Glutamatergic neuron (in vitro differentiated cells): ENCODE results near the gene C3orf49. TPM values are rescaled to one million over a fixed set of nuclear protein-coding genes. Genes with fewer than 3 reads are reported as not detected.

Experiments used
- DNase-seq: peaks from one replicate; pipeline ENCODE4 v3.0.0; 2022
- H3K27ac Mint-ChIP-seq: one replicate; pipeline ENCODE4 v1.8.0; 2020; ENCODE audit warnings: mild to moderate bottlenecking, mixed read lengths, inconsistent platforms; ENCODE audit not compliant: unreplicated experiment
- H3K27me3 Mint-ChIP-seq: one replicate; pipeline ENCODE4 v1.8.0; 2020; ENCODE audit warnings: mild to moderate bottlenecking, moderate library complexity, mixed read lengths, inconsistent platforms; ENCODE audit not compliant: unreplicated experiment
- H3K36me3 Mint-ChIP-seq: one replicate; pipeline ENCODE4 v1.8.0; 2020; ENCODE audit warnings: mild to moderate bottlenecking, mixed read lengths, inconsistent platforms; ENCODE audit not compliant: unreplicated experiment
- H3K4me1 Mint-ChIP-seq: one replicate; pipeline ENCODE4 v1.8.0; 2020; ENCODE audit warnings: mild to moderate bottlenecking, low read depth, mixed read lengths, inconsistent platforms; ENCODE audit not compliant: unreplicated experiment
- H3K4me3 Mint-ChIP-seq: one replicate; pipeline ENCODE4 v1.8.0; 2020; ENCODE audit warnings: mild to moderate bottlenecking, mixed read lengths, inconsistent platforms; ENCODE audit not compliant: unreplicated experiment
- H3K9me3 Mint-ChIP-seq: one replicate; pipeline ENCODE4 v1.8.0; 2020; ENCODE audit warnings: mild to moderate bottlenecking, moderate library complexity, mixed read lengths, inconsistent platforms; ENCODE audit not compliant: unreplicated experiment
- CTCF ChIP-seq: fragments of 200-600 bp; sonication (generic); IDR thresholded peaks from one replicate; pipeline ENCODE4 v1.5.0; 2021; ENCODE audit not compliant: partially characterized antibody, unreplicated experiment
- total RNA-seq: library from RNA; stranded (reverse); fragmentation: NEBNext Ultra II Directional; extraction: Animal tissue kit (Norgen Biotek cat#: 25700); gene quantifications from one replicate; pipeline ENCODE4 v1.2.1, GENCODE V29; 2021; ENCODE audit not compliant: unreplicated experiment

The C3orf49 gene
- total RNA-seq, 1 donor from 2014 or later = not detected

- Mint-ChIP-seq H3K27me3 (no peaks in the 10 kb centered on the region), H3K4me3 (no peak overlapping the region), H3K9me3 (no peaks in the 10 kb centered on the region), H3K27ac (no peak overlapping the region), H3K4me1 (peaks cover 8% of the 10 kb centered on the region), H3K36me3 (no peaks in the 10 kb centered on the region)
- DNase-seq = no peak
- TF ChIP-seq CTCF = no peak
These were observed 51.0 kb downstream of the C3orf49 start for GRCh38 chr3:63869940-63870614.

GRCh38 chr3:63870615-63871005 is 51.5 kb downstream of the C3orf49 start:
- H3K27me3 Mint-ChIP-seq = no peaks in the 10 kb centered on the region
- peaks cover 8% of the 10 kb centered on the region for H3K4me1 Mint-ChIP-seq
- H3K9me3 Mint-ChIP-seq = no peaks in the 10 kb centered on the region
- no peak for TF ChIP-seq CTCF
- no peak for DNase-seq
- no peak overlapping the region for H3K4me3 Mint-ChIP-seq
- no peak overlapping the region for H3K27ac Mint-ChIP-seq
- H3K36me3 Mint-ChIP-seq = no peaks in the 10 kb centered on the region

- no peak for DNase-seq
- H3K27ac Mint-ChIP-seq = no peak overlapping the region
- H3K9me3 Mint-ChIP-seq = no peaks in the 10 kb centered on the region
- no peaks in the 10 kb centered on the region for H3K36me3 Mint-ChIP-seq
- peaks cover 9% of the 10 kb centered on the region for H3K4me1 Mint-ChIP-seq
- H3K4me3 Mint-ChIP-seq = no peak overlapping the region
- no peaks in the 10 kb centered on the region for H3K27me3 Mint-ChIP-seq
- no peak for TF ChIP-seq CTCF
These were observed 53.2 kb downstream of the C3orf49 start for GRCh38 chr3:63872135-63872924.

GRCh38 chr3:63874769-63875168 is 55.7 kb downstream of the C3orf49 start:
- Mint-ChIP-seq H3K9me3 (no peaks in the 10 kb centered on the region), H3K27ac (no peak overlapping the region), H3K4me1 (peaks cover 21% of the 10 kb centered on the region), H3K36me3 (no peaks in the 10 kb centered on the region), H3K27me3 (no peaks in the 10 kb centered on the region), H3K4me3 (no peak overlapping the region)
- no peak for DNase-seq
- no peak for TF ChIP-seq CTCF

GRCh38 chr3:63875510-63875909 is 56.4 kb downstream of the C3orf49 start:
- no peak for DNase-seq
- Mint-ChIP-seq H3K27me3 (no peaks in the 10 kb centered on the region), H3K27ac (no peak overlapping the region), H3K4me1 (peaks cover 21% of the 10 kb centered on the region), H3K4me3 (no peak overlapping the region), H3K36me3 (no peaks in the 10 kb centered on the region), H3K9me3 (no peaks in the 10 kb centered on the region)
- TF ChIP-seq CTCF = no peak
